Panc1 (cell line): ENCODE measurements around the gene PARM1. TPM values are rescaled to one million over a fixed set of nuclear protein-coding genes. Genes with fewer than 3 reads are reported as not detected.

Source experiments
- ATAC-seq: fragments of 200-7000 bp; cut with Tn5 transposase; 2 replicates; pipeline ENCODE4 v1.9.1; 2020; ENCODE audit warnings: mild to moderate bottlenecking, moderate library complexity
- BruUV-seq: library from RNA; stranded (reverse); fragments of 400-500 nt; replicated peaks from 2 replicates; lab custom pipeline; 2021; lab: Mats Ljungman, UMichigan
- CTCF ChIA-PET: fragments of 300-600 bp; sonication (Branson Sonifier 250); formaldehyde crosslinking; loops from one replicate; lab custom pipeline; 2022; ENCODE audit warnings: antibody characterized with exemption; lab: Charles Lee
- POLR2A ChIA-PET: fragments of 300-600 bp; sonication (Branson Sonifier 250); formaldehyde crosslinking; loops from one replicate; lab custom pipeline; 2022; ENCODE audit warnings: antibody characterized with exemption; lab: Charles Lee
- DNase-seq: peaks from one replicate; pipeline ENCODE4 v3.0.0-alpha.2; 2010; ENCODE audit warnings: low read depth, low spot score
- H3K27ac ChIP-seq: 2 replicates; pipeline ENCODE4 v1.5.1; 2011; ENCODE audit warnings: mild to moderate bottlenecking, low read length, inconsistent platforms
- H3K27me3 ChIP-seq: fragments of 200-500 bp; sonication (Bioruptor generic); 2 replicates; pipeline ENCODE4 v1.6.0; 2014; ENCODE audit warnings: low read length, inconsistent platforms; ENCODE audit not compliant: control insufficient read depth, insufficient read depth
- H3K36me3 ChIP-seq: fragments of 200-500 bp; sonication (Bioruptor generic); 2 replicates; pipeline ENCODE4 v1.5.1; 2014; ENCODE audit warnings: inconsistent platforms, mild to moderate bottlenecking, low read length, moderate library complexity; ENCODE audit not compliant: control insufficient read depth, insufficient read depth
- H3K4me1 ChIP-seq: 2 replicates; pipeline ENCODE4 v1.5.1; 2011; ENCODE audit warnings: inconsistent platforms, mild to moderate bottlenecking, low read length, moderate library complexity; ENCODE audit not compliant: control insufficient read depth, insufficient read depth
- H3K4me3 ChIP-seq, 2 experiments: 2 replicates each; pipeline ENCODE4 v1.5.1; 2011 to 2012; ENCODE audit warnings: low read depth in 2 of 2, low read length in 2 of 2, mild to moderate bottlenecking in 2 of 2, inconsistent platforms in 1 of 2, moderate library complexity in 1 of 2
- H3K9me3 ChIP-seq: fragments of 200-500 bp; sonication (Bioruptor generic); 2 replicates; pipeline ENCODE4 v1.5.1; 2014; ENCODE audit warnings: low read depth, mild to moderate bottlenecking, inconsistent platforms, low read length, moderate library complexity; ENCODE audit not compliant: control insufficient read depth, insufficient read depth
- POLR2AphosphoS5 ChIP-seq: IDR thresholded peaks from 2 replicates; pipeline ENCODE4 v1.6.1; 2012; ENCODE audit warnings: mild to moderate bottlenecking, low read depth, low read length, moderate library complexity
- SIN3A ChIP-seq: IDR thresholded peaks from 2 replicates; pipeline ENCODE4 v1.6.1; 2012; ENCODE audit warnings: low read depth, mild to moderate bottlenecking, low read length, moderate library complexity, borderline replicate concordance; ENCODE audit not compliant: insufficient read depth
- TCF7L2 ChIP-seq: IDR thresholded peaks from 2 replicates; pipeline ENCODE4 v1.6.1; 2011; ENCODE audit warnings: mild to moderate bottlenecking, low read depth, low read length, inconsistent platforms
- in situ Hi-C: cut with HindIII; loops from 2 replicates; pipeline ENCODE4 v1.10.0; 2016; ENCODE audit warnings: low sequenced_read_pairs, low pct_unique_long_range_greater_than_20kb
- intact Hi-C: fragments of 100-400 bp; cut with micrococcal nuclease; formaldehyde crosslinking; loops from one replicate; pipeline ENCODE4 v1.10.0; 2022; ENCODE audit not compliant: unreplicated experiment
- total RNA-seq: library from RNA; stranded (reverse); gene quantifications from one replicate; pipeline ENCODE4 v1.2.1, GENCODE V29; 2021; ENCODE audit not compliant: unreplicated experiment
- TF ChIP-seq, protein P1 (sequence below), 2 experiments: IDR thresholded peaks; 2 replicates each; pipeline ENCODE4 v1.6.1; 2011 to 2012; ENCODE audit warnings: low read depth in 2 of 2, control low read depth in 1 of 2, low read length in 1 of 2, mild to moderate bottlenecking in 1 of 2, moderate library complexity in 1 of 2; ENCODE audit not compliant: insufficient read depth in 1 of 2
- TF ChIP-seq, protein P2 (sequence below): fragments of 450-650 bp; IDR thresholded peaks from 2 replicates; pipeline ENCODE4 v1.5.1; 2017; ENCODE audit warnings: mild to moderate bottlenecking

Gene PARM1
- total RNA-seq, 1 experiment from 2014 or later = 0.21 TPM

DNA sequence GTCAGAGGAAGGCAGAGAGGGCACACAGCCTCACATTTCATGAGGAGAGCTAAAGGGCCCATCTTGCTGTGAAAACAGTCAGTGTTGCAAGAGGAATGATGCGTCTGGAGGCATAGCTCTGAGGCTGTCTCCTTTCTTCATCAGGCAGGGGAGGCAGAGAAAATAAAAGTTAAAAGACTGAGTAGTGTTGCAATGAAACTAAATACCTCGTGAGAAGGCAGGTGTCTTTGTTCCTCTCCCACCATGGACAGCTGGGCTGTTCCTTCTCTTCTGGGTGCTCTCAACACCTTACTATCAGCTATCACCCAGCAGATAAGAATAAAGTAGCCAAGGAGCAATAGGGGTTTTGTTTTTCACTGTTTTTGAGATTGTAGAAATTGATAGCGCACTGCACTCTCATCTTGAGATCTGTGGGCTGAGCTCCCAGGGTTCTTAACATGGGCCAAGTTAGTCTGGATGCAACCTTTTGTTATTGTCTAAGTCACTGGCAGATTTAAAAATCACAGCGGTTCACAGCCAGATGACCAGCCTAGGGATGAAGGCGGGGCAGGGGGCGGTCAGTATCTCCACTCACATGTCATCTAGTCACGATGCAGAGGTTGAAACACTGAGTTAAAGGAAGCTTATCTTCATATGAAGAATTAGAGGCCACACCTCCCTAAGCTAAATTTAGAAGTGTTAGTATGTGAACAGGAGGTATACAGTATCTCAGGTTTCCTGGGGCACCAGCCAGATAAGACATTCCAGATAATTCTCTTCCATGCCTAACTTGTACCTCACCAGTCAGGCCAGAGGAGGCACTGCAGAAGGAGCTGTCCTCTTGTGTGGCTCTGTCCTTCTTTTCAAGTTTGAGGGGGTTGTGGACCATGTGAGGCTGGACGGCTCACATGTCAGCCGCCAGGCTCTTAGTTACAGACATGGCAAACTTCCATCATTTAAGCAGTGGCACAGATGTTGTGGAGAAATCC lies 36.9 kb downstream of the PARM1 start:
- ChIA-PET CTCF (no interaction called here), POLR2A (no interaction called here)
- DNase-seq (no peak), ATAC-seq (no peak)
- BruUV-seq = no TSS peak
- Histone ChIP-seq H3K27ac (no peak overlapping the region), H3K9me3 (no peaks in the 10 kb centered on the region), H3K36me3 (no peaks in the 10 kb centered on the region), H3K4me1 (no peaks in the 10 kb centered on the region), H3K27me3 (no peaks in the 10 kb centered on the region), H3K4me3 (no peak overlapping the region)
- in situ Hi-C loops = no loop called here
- no peak for TF ChIP-seq POLR2AphosphoS5
- no peak for TF ChIP-seq SIN3A
- TF ChIP-seq TCF7L2 = no peak
- TF ChIP-seq, protein P1, sequence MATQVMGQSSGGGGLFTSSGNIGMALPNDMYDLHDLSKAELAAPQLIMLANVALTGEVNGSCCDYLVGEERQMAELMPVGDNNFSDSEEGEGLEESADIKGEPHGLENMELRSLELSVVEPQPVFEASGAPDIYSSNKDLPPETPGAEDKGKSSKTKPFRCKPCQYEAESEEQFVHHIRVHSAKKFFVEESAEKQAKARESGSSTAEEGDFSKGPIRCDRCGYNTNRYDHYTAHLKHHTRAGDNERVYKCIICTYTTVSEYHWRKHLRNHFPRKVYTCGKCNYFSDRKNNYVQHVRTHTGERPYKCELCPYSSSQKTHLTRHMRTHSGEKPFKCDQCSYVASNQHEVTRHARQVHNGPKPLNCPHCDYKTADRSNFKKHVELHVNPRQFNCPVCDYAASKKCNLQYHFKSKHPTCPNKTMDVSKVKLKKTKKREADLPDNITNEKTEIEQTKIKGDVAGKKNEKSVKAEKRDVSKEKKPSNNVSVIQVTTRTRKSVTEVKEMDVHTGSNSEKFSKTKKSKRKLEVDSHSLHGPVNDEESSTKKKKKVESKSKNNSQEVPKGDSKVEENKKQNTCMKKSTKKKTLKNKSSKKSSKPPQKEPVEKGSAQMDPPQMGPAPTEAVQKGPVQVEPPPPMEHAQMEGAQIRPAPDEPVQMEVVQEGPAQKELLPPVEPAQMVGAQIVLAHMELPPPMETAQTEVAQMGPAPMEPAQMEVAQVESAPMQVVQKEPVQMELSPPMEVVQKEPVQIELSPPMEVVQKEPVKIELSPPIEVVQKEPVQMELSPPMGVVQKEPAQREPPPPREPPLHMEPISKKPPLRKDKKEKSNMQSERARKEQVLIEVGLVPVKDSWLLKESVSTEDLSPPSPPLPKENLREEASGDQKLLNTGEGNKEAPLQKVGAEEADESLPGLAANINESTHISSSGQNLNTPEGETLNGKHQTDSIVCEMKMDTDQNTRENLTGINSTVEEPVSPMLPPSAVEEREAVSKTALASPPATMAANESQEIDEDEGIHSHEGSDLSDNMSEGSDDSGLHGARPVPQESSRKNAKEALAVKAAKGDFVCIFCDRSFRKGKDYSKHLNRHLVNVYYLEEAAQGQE (IDR thresholded peaks at IDR 0.05; ENCODE audit: insufficient read depth in 1 of 2, low read depth in 2 of 2, low read length in 1 of 2) = no peak
- TF ChIP-seq, protein P2, sequence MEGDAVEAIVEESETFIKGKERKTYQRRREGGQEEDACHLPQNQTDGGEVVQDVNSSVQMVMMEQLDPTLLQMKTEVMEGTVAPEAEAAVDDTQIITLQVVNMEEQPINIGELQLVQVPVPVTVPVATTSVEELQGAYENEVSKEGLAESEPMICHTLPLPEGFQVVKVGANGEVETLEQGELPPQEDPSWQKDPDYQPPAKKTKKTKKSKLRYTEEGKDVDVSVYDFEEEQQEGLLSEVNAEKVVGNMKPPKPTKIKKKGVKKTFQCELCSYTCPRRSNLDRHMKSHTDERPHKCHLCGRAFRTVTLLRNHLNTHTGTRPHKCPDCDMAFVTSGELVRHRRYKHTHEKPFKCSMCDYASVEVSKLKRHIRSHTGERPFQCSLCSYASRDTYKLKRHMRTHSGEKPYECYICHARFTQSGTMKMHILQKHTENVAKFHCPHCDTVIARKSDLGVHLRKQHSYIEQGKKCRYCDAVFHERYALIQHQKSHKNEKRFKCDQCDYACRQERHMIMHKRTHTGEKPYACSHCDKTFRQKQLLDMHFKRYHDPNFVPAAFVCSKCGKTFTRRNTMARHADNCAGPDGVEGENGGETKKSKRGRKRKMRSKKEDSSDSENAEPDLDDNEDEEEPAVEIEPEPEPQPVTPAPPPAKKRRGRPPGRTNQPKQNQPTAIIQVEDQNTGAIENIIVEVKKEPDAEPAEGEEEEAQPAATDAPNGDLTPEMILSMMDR = no peak
- intact Hi-C loops = no loop called here

DNA sequence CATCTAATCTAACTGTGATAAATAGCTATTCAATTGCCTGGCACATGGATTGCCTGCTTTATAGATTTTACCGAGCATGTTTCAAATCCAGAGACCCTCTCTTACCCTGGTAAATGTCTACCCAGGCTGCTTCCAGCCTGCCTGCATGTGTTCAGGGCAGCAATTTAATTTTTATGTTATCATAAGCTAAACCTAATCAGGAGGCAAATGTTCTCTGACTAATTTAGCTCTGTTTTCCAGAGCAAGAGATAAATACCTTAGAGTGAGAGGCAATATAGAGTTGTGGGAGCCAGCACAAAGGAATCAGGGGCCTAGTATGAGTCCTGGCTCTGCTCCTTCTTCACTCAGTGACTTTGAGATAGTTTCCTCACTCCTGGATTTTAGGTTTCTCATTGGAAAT lies 37.7 kb downstream of the PARM1 start:
- DNase-seq = no peak
- intact Hi-C loops (no loop called here), in situ Hi-C loops (no loop called here)
- ATAC-seq = no peak
- Histone ChIP-seq H3K9me3 (no peaks in the 10 kb centered on the region), H3K27me3 (no peaks in the 10 kb centered on the region), H3K4me3 (no peak overlapping the region), H3K27ac (no peak overlapping the region), H3K4me1 (no peaks in the 10 kb centered on the region), H3K36me3 (no peaks in the 10 kb centered on the region)
- no TSS peak for BruUV-seq
- TF ChIP-seq POLR2AphosphoS5 = no peak
- no peak for TF ChIP-seq SIN3A
- TF ChIP-seq, protein P2 = no peak
- TF ChIP-seq, protein P1 (IDR thresholded peaks at IDR 0.05; ENCODE audit: insufficient read depth in 1 of 2, low read depth in 2 of 2, low read length in 1 of 2) = no peak
- no peak for TF ChIP-seq TCF7L2
- POLR2A ChIA-PET = no interaction called here
- CTCF ChIA-PET = no interaction called here
